GM12878 (cell line): Measurements from ENCODE around the gene FAM181B. TPM values are rescaled to one million over a fixed set of nuclear protein-coding genes. Genes with fewer than 3 reads are reported as not detected.
A peak's percentile ranks its signal among the peaks of the same experiment; 100 is the strongest.

Experiments
- ATAC-seq: fragments of 200-7000 bp; cut with Tn5 transposase; 3 replicates; pipeline ENCODE4 v1.9.1; 2020; ENCODE audit warnings: mild to moderate bottlenecking, moderate library complexity
- BruUV-seq: library from RNA; stranded (reverse); fragments of 400-500 nt; replicated peaks from 2 replicates; lab custom pipeline; 2021; lab: Mats Ljungman, UMichigan
- CTCF ChIA-PET: fragments of 300-600 bp; sonication (Branson Sonifier 250); formaldehyde crosslinking; extraction: SDS; loops from one replicate; lab custom pipeline; 2021; ENCODE audit warnings: inconsistent platforms; lab: Yijun Ruan, JAX
- POLR2A ChIA-PET: fragments of 350-600 bp; formaldehyde crosslinking; extraction: SDS; loops from one replicate; lab custom pipeline; 2021; ENCODE audit warnings: inconsistent platforms; lab: Charles Lee
- RAD21 ChIA-PET: fragments of 300-600 bp; sonication (Branson Sonifier 250); formaldehyde crosslinking; loops from one replicate; lab custom pipeline; 2023; ENCODE audit warnings: antibody characterized with exemption; ENCODE audit not compliant: unreplicated experiment; lab: Charles Lee
- SMC1A ChIA-PET: fragments of 300-600 bp; sonication (Branson Sonifier 250); formaldehyde crosslinking; loops from one replicate; lab custom pipeline; 2023; ENCODE audit not compliant: unreplicated experiment, uncharacterized antibody; lab: Charles Lee
- DNase-seq: peaks from one replicate; pipeline ENCODE4 v3.0.0-alpha.2; 2011; ENCODE audit warnings: low read depth, low spot score
- FAIRE-seq: peaks from 3 replicates; lab custom pipeline; 2011; peaks lifted over from hg19 to GRCh38; lab: Jason Lieb, UNC
- H2AFZ ChIP-seq: 2 replicates; pipeline ENCODE4 v1.6.0; 2011; ENCODE audit warnings: low read depth, low read length, control low read depth; ENCODE audit not compliant: control insufficient read depth
- H3K27ac ChIP-seq: 2 replicates; pipeline ENCODE4 v1.5.1; 2011; ENCODE audit warnings: control low read depth; ENCODE audit not compliant: control insufficient read depth, insufficient read depth
- H3K27me3 ChIP-seq, 2 experiments: replicated peaks in 1 of 2; 2 replicates each; pipeline versions ENCODE4 v1.6.0 to v1.6.1; 2011; ENCODE audit warnings: low read length in 1 of 2; ENCODE audit not compliant: control insufficient read depth in 2 of 2, insufficient read depth in 2 of 2
- H3K36me3 ChIP-seq, 2 experiments: 2 replicates each; pipeline ENCODE4 v1.5.1; 2011; ENCODE audit warnings: low read length in 1 of 2; ENCODE audit not compliant: control insufficient read depth in 2 of 2, insufficient read depth in 2 of 2
- H3K4me1 ChIP-seq: 2 replicates; pipeline ENCODE4 v1.6.1; 2011; ENCODE audit warnings: mild to moderate bottlenecking, low read length, moderate library complexity, mixed read lengths; ENCODE audit not compliant: control insufficient read depth, insufficient read depth
- H3K4me2 ChIP-seq: 2 replicates; pipeline ENCODE4 v1.6.0; 2011; ENCODE audit warnings: control low read depth; ENCODE audit not compliant: control insufficient read depth, insufficient read depth
- H3K4me3 ChIP-seq: fragments of 200-600 bp; sonication (generic); 2 replicates; pipeline ENCODE4 v1.5.1; 2016
- H3K79me2 ChIP-seq: 2 replicates; pipeline ENCODE4 v1.6.0; 2011; ENCODE audit warnings: low read length; ENCODE audit not compliant: control insufficient read depth, insufficient read depth
- H3K9ac ChIP-seq: 2 replicates; pipeline ENCODE4 v1.8.0; 2011; ENCODE audit warnings: low read length, control low read depth, mixed read lengths; ENCODE audit not compliant: control insufficient read depth, insufficient read depth
- H3K9me3 ChIP-seq: replicated peaks from 3 replicates; pipeline ENCODE4 v1.5.1; 2011; ENCODE audit warnings: mild to moderate bottlenecking, low read length; ENCODE audit not compliant: control insufficient read depth, insufficient read depth
- H4K20me1 ChIP-seq: 2 replicates; pipeline ENCODE4 v1.6.0; 2011; ENCODE audit not compliant: control insufficient read depth, insufficient read depth
- PAX8 ChIP-seq: fragments of 450-650 bp; IDR thresholded peaks from 2 replicates; pipeline ENCODE4 v1.6.1; 2017; ENCODE audit warnings: mild to moderate bottlenecking, moderate library complexity
- RB1 ChIP-seq: fragments of 450-650 bp; formaldehyde crosslinking; IDR thresholded peaks from 2 replicates; pipeline ENCODE4 v1.6.1; 2017; ENCODE audit warnings: mild to moderate bottlenecking, borderline replicate concordance
- WGBS: methylation state at CpG from one replicate; pipeline ENCODE4 v1.1.6; 2016; ENCODE audit warnings: low lambda C conversion rate; ENCODE audit not compliant: insufficient replicate concordance, insufficient coverage; ENCODE audit errors: missing lambda C conversion rate; 5-methylcytosine and 5-hydroxymethylcytosine counted together
- in situ Hi-C: fragments of 300-500 bp; cut with MboI; formaldehyde crosslinking; loops from 9 replicates; pipeline ENCODE4 v1.14.3; 2018; ENCODE audit warnings: mixed read lengths
- intact Hi-C: fragments of 100-400 bp; cut with micrococcal nuclease; formaldehyde crosslinking; loops from one replicate; pipeline ENCODE4 v1.14.2; 2022; ENCODE audit not compliant: unreplicated experiment
- polyA plus RNA-seq, 11 experiments: library from polyadenylated mRNA; depleted of rRNA in 4 of 11; unstranded in 6 of 11; stranded (reverse) in 5 of 11; fragments of >200 nt; fragmentation: Nextera tagmentation in 4 of 11; fragmentation: Illumina TruSeq in 1 of 11; extraction: Ambion mirVana in 4 of 11; extraction: Trizol in 1 of 11; gene quantifications; 1 replicate in 1 of 11; 2 replicates in 10 of 11; pipeline versions ENCODE4 v1.2.1 to v1.2.3, GENCODE V29; 2011 to 2016; ENCODE audit warnings: inconsistent platforms in 2 of 11, missing spikeins in 2 of 11, low read depth in 1 of 11
- total RNA-seq, 4 experiments: library from RNA; depleted of rRNA in 3 of 4; stranded (reverse); fragments of >200 nt in 3 of 4; fragmentation: Illumina TruSeq in 1 of 4; extraction: Trizol in 1 of 4; gene quantifications; 2 replicates each; pipeline versions ENCODE4 v1.2.1 to v1.2.3, GENCODE V29; 2013 to 2021
- TF ChIP-seq, protein P1 (sequence below): fragments of 450-650 bp; IDR thresholded peaks from 2 replicates; pipeline ENCODE4 v1.6.1; 2018; ENCODE audit warnings: borderline replicate concordance, mild to moderate bottlenecking; ENCODE audit not compliant: partially characterized antibody
- TF ChIP-seq, protein P2 (sequence below): fragments of 450-650 bp; IDR thresholded peaks from 2 replicates; pipeline ENCODE4 v1.6.1; 2017; ENCODE audit warnings: mild to moderate bottlenecking, moderate library complexity
- TF ChIP-seq, protein P3 (sequence below): fragments of 450-650 bp; formaldehyde crosslinking; IDR thresholded peaks from 2 replicates; pipeline ENCODE4 v1.4.0; 2022; ENCODE audit warnings: mild to moderate bottlenecking, moderate library complexity

Gene FAM181B
- total and polyA plus RNA-seq, 10 of the 15 experiments (the other 5 are each of a cell fraction or from before 2014, with no cell fraction given): not detected

DNA sequence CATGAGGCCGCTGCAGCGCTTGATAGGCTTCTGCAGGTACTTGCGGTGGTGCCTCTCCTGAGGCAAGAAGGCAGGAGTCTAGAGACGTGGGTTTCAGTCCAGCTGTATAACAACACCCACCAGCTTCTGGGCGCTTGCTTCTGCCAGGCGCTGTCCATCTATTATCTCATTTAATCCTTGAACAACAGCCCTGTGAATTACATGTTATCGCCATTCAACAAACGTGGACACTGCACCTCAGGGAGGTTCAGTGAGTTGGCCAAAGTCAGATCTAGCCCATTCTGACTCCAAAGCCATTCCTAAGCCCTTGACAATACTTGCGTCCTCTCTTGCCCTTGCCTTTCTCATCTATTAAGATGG lies 436 bp upstream of the FAM181B start:
- ChIA-PET CTCF (no interaction called here), SMC1A (no interaction called here), POLR2A (no interaction called here), RAD21 (no interaction called here)
- no peak overlapping the region for H3K27ac ChIP-seq
- H3K27me3 ChIP-seq: peaks cover 12 to 15% of the 10 kb centered on the region in 2 experiments
- H4K20me1 ChIP-seq: no peaks in the 10 kb centered on the region
- in situ Hi-C loops: no loop called here
- no peaks in the 10 kb centered on the region; the same call in 1 of the 3 replicates for H3K9me3 ChIP-seq
- no peak overlapping the region for H2AFZ ChIP-seq
- BruUV-seq: no TSS peak
- no peak for ATAC-seq
- TF ChIP-seq PAX8 (no peak), RB1 (no peak)
- TF ChIP-seq, protein P1, sequence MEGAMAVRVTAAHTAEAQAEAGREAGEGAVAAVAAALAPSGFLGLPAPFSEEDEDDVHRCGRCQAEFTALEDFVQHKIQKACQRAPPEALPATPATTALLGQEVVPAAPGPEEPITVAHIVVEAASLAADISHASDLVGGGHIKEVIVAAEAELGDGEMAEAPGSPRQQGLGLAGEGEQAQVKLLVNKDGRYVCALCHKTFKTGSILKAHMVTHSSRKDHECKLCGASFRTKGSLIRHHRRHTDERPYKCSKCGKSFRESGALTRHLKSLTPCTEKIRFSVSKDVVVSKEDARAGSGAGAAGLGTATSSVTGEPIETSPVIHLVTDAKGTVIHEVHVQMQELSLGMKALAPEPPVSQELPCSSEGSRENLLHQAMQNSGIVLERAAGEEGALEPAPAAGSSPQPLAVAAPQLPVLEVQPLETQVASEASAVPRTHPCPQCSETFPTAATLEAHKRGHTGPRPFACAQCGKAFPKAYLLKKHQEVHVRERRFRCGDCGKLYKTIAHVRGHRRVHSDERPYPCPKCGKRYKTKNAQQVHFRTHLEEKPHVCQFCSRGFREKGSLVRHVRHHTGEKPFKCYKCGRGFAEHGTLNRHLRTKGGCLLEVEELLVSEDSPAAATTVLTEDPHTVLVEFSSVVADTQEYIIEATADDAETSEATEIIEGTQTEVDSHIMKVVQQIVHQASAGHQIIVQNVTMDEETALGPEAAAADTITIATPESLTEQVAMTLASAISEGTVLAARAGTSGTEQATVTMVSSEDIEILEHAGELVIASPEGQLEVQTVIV: no peak
- TF ChIP-seq, protein P2, sequence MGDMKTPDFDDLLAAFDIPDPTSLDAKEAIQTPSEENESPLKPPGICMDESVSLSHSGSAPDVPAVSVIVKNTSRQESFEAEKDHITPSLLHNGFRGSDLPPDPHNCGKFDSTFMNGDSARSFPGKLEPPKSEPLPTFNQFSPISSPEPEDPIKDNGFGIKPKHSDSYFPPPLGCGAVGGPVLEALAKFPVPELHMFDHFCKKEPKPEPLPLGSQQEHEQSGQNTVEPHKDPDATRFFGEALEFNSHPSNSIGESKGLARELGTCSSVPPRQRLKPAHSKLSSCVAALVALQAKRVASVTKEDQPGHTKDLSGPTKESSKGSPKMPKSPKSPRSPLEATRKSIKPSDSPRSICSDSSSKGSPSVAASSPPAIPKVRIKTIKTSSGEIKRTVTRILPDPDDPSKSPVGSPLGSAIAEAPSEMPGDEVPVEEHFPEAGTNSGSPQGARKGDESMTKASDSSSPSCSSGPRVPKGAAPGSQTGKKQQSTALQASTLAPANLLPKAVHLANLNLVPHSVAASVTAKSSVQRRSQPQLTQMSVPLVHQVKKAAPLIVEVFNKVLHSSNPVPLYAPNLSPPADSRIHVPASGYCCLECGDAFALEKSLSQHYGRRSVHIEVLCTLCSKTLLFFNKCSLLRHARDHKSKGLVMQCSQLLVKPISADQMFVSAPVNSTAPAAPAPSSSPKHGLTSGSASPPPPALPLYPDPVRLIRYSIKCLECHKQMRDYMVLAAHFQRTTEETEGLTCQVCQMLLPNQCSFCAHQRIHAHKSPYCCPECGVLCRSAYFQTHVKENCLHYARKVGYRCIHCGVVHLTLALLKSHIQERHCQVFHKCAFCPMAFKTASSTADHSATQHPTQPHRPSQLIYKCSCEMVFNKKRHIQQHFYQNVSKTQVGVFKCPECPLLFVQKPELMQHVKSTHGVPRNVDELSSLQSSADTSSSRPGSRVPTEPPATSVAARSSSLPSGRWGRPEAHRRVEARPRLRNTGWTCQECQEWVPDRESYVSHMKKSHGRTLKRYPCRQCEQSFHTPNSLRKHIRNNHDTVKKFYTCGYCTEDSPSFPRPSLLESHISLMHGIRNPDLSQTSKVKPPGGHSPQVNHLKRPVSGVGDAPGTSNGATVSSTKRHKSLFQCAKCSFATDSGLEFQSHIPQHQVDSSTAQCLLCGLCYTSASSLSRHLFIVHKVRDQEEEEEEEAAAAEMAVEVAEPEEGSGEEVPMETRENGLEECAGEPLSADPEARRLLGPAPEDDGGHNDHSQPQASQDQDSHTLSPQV: no peak
- TF ChIP-seq, protein P3, sequence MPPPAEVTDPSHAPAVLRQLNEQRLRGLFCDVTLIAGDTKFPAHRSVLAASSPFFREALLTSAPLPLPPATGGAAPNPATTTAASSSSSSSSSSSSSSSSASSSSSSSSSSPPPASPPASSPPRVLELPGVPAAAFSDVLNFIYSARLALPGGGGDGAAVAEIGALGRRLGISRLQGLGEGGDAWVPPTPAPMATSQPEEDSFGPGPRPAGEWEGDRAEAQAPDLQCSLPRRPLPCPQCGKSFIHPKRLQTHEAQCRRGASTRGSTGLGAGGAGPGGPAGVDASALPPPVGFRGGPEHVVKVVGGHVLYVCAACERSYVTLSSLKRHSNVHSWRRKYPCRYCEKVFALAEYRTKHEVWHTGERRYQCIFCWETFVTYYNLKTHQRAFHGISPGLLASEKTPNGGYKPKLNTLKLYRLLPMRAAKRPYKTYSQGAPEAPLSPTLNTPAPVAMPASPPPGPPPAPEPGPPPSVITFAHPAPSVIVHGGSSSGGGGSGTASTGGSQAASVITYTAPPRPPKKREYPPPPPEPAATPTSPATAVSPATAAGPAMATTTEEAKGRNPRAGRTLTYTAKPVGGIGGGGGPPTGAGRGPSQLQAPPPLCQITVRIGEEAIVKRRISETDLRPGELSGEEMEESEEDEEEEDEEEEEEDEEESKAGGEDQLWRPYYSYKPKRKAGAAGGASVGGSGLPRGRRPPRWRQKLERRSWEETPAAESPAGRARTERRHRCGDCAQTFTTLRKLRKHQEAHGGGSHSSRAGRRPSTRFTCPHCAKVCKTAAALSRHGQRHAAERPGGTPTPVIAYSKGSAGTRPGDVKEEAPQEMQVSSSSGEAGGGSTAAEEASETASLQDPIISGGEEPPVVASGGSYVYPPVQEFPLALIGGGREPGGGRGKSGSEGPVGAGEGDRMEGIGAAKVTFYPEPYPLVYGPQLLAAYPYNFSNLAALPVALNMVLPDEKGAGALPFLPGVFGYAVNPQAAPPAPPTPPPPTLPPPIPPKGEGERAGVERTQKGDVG (CRISPR knock-in tag): no peak
- WGBS: 56% methylated on average over 9 of the region's 9 CpGs
- no peaks in the 10 kb centered on the region for H3K79me2 ChIP-seq
- FAIRE-seq: no peak
- H3K4me1 ChIP-seq: no peaks in the 10 kb centered on the region
- intact Hi-C loops: no loop called here
- H3K4me3 ChIP-seq: no peak overlapping the region
- DNase-seq: no peak
- H3K4me2 ChIP-seq: 0 out of 2 replicates have a peak overlapping the region, but pooled peaks have one; percentile 9
- no peaks in the 10 kb centered on the region for H3K36me3 ChIP-seq
- H3K9ac ChIP-seq: no peak overlapping the region
